ENCODE results near the gene TKT. TPM values are rescaled to one million over a fixed set of nuclear protein-coding genes. Genes with fewer than 3 reads are reported as not detected.

The TKT gene
- total RNA-seq (182 TPM), polyA plus RNA-seq (ENCODE audit: insufficient read depth, low read depth, low replicate concordance) (224 TPM)
- long read RNA-seq, donor 1, transcript TKT-208 (14 exons, 3,010 nt): major isoform, 22 of 57 reads
- long read RNA-seq, donor 1, transcript TKT-207 (8 exons, 1,972 nt): minor isoform, 6 of 57 reads
- long read RNA-seq, donor 1, partial matches to known transcripts: 25 of 57 reads
- long read RNA-seq, donor 1, other reads (novel, unspliced or antisense): 0 of 57 reads
- long read RNA-seq, donor 2, transcript TKT-208 (14 exons, 3,010 nt): major isoform, 15 of 49 reads
- long read RNA-seq, donor 2, partial matches to known transcripts: 24 of 49 reads
- long read RNA-seq, donor 2, other reads (novel, unspliced or antisense): 0 of 49 reads
- long read RNA-seq, donor 3, transcript TKT-208 (14 exons, 3,010 nt): major isoform, 29 of 64 reads
- long read RNA-seq, donor 3, partial matches to known transcripts: 31 of 64 reads
- long read RNA-seq, donor 3, other reads (novel, unspliced or antisense): 0 of 64 reads
- long read RNA-seq, donor 4, full-length matches to known transcripts: 27 of 66 reads
- long read RNA-seq, donor 4, partial matches to known transcripts: 39 of 66 reads
- long read RNA-seq, donor 4, other reads (novel, unspliced or antisense): 0 of 66 reads
- long read RNA-seq, donor 5, partial matches to known transcripts: 0 of 1 reads
- long read RNA-seq, donor 5, other reads (novel, unspliced or antisense): 0 of 1 reads
- long read RNA-seq, donor 6, transcript TKT-208 (14 exons, 3,010 nt): major isoform, 6 of 12 reads
- long read RNA-seq, donor 6, partial matches to known transcripts: 5 of 12 reads
- long read RNA-seq, donor 6, other reads (novel, unspliced or antisense): 0 of 12 reads
- long read RNA-seq, donor 7, transcript TKT-207 (8 exons, 1,972 nt): minor isoform, 12 of 223 reads
- long read RNA-seq, donor 7, transcript TKT-208 (14 exons, 3,010 nt): major isoform, 161 of 223 reads
- long read RNA-seq, donor 7, partial matches to known transcripts: 30 of 223 reads
- long read RNA-seq, donor 7, other reads (novel, unspliced or antisense): 18 of 223 reads
- long read RNA-seq, donor 8, transcript TKT-208 (14 exons, 3,010 nt): major isoform, 15 of 43 reads
- long read RNA-seq, donor 8, transcript TKT-207 (8 exons, 1,972 nt): minor isoform, 5 of 43 reads
- long read RNA-seq, donor 8, partial matches to known transcripts: 20 of 43 reads
- long read RNA-seq, donor 8, other reads (novel, unspliced or antisense): 0 of 43 reads
- long read RNA-seq, donor 9, transcript TKT-208 (14 exons, 3,010 nt): major isoform, 8 of 20 reads
- long read RNA-seq, donor 9, partial matches to known transcripts: 10 of 20 reads
- long read RNA-seq, donor 9, other reads (novel, unspliced or antisense): 0 of 20 reads
- long read RNA-seq, donor 10, transcript TKT-208 (14 exons, 3,010 nt): major isoform, 20 of 64 reads
- long read RNA-seq, donor 10, partial matches to known transcripts: 41 of 64 reads
- long read RNA-seq, donor 10, other reads (novel, unspliced or antisense): 0 of 64 reads

GRCh38 chr3:53255775-53256703, at the start of gene TKT:
Gene TKT (minus strand): TSS chr3:53256022. CDS start chr3:53255942, 80 bp downstream.
- Histone ChIP-seq H3K4me3 (ENCODE audit: low read length in 3 of 3) (peak within 1 kb of the TSS; percentile 61 to 84 (median 81)), H3K36me3 (ENCODE audit: control insufficient read depth in 2 of 3, insufficient read depth in 3 of 3, low read length in 3 of 3) (no peaks in the 10 kb centered on the region), H3K4me1 (ENCODE audit: control insufficient read depth in 2 of 3, insufficient read depth in 2 of 3, low read depth in 1 of 3, low read length in 3 of 3) (peaks cover 0 to 19% (median 9%) of the 10 kb centered on the region in 3 donors), H3K27ac (ENCODE audit: low read depth in 2 of 2, low read length in 2 of 2) (peak within 1 kb of the TSS; percentile 80 to 88), H3K27me3 (ENCODE audit: control insufficient read depth, insufficient read depth, low read length) (no peaks in the 10 kb centered on the region), H3K9me3 (ENCODE audit: control insufficient read depth in 2 of 3, insufficient read depth in 1 of 3, low read length in 3 of 3) (no peaks in the 10 kb centered on the region), H3K9ac (ENCODE audit: low read length in 3 of 3) (peak within 1 kb of the TSS; percentile 47 to 82 (median 82))
- intact Hi-C loops (cut with DNase I): no loop called here
- FAIRE-seq (no peak), DNase-seq (peak; percentile 87 to 96 (median 91))
- no peak for TF ChIP-seq CTCF (IDR thresholded peaks at IDR 0.05; ENCODE audit: borderline replicate concordance, extremely low read depth, insufficient read depth)

- Histone ChIP-seq H3K36me3 (ENCODE audit: control insufficient read depth in 2 of 3, insufficient read depth in 3 of 3, low read length in 3 of 3) (peaks cover 0 to 15% (median 13%) of the 10 kb centered on the region in 3 donors), H3K27me3 (ENCODE audit: control insufficient read depth, insufficient read depth, low read length) (no peaks in the 10 kb centered on the region), H3K4me1 (ENCODE audit: control insufficient read depth in 2 of 3, insufficient read depth in 2 of 3, low read depth in 1 of 3, low read length in 3 of 3) (peaks cover 0 to 3% (median 0%) of the 10 kb centered on the region in 3 donors), H3K27ac (ENCODE audit: low read depth in 2 of 2, low read length in 2 of 2) (no peak overlapping the region), H3K4me3 (ENCODE audit: low read length in 3 of 3) (no peak overlapping the region), H3K9me3 (ENCODE audit: control insufficient read depth in 2 of 3, insufficient read depth in 1 of 3, low read length in 3 of 3) (no peaks in the 10 kb centered on the region), H3K9ac (ENCODE audit: low read length in 3 of 3) (no peak overlapping the region)
- FAIRE-seq (no peak), DNase-seq (no peak)
- intact Hi-C loops (cut with DNase I): no loop called here
- no peak for TF ChIP-seq CTCF (IDR thresholded peaks at IDR 0.05; ENCODE audit: borderline replicate concordance, extremely low read depth, insufficient read depth)
Measured at GRCh38 chr3:53303957-53304356, 48.1 kb upstream of the TKT start.

All from kidney (tissue), 22 donors.